ENCODE data around the gene HTT.
"Not testable (repeated sequence)": the region's sequence is repeated elsewhere in the genome, so short reads cannot be mapped to it uniquely, and the experiment has no call there.

The HTT gene

DNA sequence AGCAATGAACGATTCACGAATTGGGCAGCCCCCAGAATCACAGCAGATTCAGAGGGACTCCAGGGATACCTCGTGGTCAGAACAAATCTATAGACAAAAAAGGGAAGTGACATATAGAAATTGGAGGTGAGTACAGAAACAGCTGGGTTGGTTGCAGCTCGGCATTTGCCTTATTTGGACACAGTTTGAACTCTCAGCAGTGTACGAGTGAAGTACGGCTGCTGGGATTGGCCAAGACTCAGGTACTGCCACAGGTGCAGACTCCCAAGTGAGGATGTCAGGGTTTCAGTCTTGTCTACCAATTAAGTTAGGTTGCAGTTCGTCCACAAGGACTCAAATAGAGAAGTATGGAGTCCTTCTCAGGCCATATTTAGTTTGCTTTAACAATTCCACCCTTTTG lies 28.3 kb upstream of the HTT start:
- DNase-seq (ENCODE audit: low read depth) = no peak

DNA sequence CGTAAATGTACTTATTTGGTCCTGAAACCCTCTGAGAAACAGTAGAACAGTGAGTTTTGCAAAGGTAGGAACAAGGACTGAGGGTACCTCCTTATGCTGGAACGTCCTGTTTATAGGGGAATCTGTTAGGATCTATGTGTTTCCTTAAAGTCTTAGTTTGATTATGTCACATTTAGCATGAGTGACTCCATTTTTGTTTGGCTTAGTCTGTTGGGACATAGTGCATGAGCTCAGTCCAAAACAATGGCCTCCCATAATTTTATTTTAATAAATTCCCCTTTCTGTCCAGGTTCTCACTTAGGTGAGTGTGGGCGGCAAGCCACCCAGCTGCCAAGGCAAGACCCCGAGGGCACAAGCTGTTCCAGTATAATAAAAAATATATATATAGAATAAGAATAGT lies 27.9 kb upstream of the HTT start:
- no peak for DNase-seq (ENCODE audit: low read depth)

DNA sequence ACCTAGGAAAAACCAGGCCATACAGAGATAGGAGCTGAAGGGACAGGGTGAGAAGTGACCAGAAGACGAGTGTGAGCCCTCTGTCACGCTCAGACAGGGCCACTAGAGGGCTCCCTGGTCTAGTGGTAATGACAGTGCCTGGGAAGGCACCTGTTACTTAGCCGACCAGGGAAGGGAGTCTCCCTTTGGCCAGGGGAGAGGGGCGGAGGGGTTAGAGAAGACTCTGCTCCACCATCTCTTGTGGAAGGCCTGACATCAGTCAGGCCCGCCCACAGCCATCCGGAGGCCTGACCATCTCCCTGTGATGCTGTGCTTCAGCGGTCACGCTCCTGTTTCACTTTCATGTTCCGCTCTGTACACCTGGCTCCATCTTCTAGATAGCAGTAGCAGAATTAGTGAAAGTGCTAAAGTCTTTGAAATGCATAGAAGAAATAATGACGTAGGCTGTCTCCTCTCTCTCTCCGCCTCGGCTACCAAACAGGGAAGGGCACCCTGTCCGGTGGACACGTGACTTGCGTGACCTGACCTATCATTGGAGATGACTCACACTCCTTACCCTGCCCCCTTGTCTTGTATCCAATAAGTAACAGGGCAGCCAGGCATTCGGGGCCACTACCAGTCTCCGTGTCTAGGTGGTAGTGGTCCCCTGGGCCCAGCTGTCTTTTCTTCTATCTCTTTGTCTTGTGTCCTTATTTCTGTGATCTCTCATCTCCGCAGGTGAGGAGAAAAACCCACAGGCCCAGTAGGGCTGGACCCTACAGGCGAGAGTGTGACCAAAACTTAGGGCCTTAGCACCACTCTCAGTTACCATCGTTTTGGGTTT lies 26.8 kb upstream of the HTT start:
- peak; percentile 61 for DNase-seq (ENCODE audit: low read depth)

DNA sequence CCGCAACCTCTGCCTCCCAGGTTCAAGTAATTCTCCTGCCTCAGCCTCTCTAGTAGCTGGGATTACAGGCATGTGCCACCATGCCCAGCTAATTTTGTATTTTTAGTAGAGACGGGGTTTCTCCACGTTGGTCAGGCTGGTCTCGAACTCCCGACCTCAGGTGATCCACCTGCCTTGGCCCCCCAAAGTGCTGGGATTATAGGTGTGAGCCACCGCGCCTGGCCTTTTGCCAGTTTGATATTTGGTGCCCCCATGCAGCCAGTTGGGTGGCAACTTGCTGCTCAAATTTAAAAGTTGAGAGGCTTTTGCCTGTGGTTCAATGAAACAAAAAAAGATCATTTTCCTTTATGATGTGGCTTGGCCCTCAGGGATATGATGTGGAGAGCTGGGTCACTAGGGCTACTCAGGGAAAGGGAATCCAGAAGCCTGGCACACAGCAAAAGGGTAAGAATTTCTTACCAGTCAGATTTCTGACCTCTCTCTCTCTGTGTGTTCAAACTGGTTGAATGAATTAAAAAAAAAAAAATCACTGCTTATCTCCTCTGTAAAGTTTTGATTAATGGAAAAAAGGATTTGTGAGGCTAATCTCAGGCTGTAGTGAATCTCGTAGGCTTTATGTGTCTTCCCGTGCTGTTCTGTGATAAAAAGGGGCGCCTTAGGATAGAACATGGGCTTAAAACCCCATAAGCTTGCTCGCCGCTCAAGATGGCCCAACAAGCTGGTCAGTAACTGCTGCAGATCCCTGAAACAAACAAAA lies 23.2 kb upstream of the HTT start:
- not testable (repeated sequence) for DNase-seq (ENCODE audit: low read depth)

DNA sequence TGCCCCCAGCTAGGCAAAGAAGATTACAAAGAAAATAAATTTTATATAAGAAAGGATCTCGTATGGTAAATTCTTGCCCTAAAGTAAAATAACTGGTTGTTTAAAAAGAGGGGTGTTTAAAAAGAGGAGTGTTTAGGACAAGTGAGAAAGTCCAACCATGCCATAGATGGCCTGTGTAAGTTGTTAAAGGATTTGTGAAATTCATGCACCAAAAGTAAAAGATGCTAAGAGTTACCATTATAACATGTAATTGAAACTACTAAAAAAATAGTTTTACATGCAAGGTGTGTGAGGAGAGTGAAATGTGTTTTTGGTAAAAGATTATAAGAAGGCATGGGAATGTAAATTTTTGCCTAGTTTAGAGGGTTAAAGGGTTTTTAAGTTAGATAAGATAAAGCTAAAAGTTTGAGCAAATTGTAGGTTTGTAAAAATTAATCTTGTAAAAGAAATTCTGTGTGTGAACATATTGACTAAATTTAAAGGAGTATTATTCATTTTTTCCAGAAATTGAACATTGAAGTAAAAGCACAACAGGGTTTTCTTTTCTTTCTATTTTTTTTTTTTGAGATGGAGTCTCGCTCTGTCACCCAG lies 20.2 kb upstream of the HTT start:
- DNase-seq (ENCODE audit: low read depth) = no peak

DNA sequence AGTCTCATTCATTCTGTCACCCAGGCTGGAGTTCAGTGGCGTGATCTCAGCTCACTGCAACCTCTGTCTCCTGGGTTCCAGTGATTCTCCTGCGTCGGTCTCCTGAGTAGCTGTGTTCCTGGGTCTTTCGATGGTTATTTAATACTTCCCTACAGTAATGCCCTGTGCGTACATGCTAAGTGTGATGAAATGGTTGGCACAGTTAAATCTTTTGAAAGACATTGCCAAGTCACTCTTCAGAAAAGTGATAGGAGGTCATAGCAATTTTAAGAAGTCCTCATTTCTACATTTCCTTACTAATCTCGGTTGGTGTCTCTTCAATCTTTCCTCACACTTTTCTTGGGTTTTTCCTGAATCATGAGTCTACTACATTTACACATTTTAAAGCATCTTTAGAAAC lies 14.5 kb upstream of the HTT start:
- DNase-seq (ENCODE audit: low read depth) = no peak

DNA sequence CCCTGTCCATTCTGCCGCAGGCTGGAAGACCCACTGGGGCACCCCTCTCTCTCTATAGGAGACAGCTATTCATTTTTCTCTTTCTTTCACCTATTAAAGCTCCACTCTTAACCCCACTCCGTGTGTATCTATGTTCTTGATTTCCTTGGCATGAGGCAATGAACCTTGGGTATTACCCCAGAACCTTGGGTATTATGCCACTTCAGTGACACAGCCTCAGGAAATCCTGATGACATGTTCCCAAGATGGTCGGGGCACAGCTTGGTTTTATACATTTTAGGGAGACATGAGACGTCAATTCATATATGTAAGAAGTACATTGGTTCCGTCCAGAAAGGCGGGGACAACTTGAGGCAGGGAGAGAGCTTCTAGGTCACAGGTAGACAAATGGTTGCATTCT lies 13.5 kb upstream of the HTT start:
- no peak for DNase-seq (ENCODE audit: low read depth)

DNA sequence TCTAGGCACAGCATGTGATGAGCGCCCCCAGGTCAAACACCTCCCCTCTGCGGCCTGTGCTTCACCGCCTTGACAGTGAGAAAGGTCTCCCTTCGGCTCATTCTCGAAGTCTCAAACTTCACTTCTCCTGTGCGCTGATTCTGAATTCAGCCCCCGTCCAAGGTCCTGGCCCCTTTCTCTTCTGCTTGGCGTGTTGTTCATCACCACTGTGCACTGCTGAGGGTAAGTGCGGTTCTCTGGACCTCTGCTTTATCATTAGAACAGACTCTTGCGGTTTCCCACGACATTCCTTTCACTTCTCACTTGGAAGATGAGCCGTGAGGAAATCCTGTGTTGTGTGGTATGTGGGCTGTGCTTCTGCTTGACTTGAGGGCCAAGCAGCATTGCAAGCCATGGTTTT lies 12.0 kb upstream of the HTT start:
- peak; percentile 31 for DNase-seq (ENCODE audit: low read depth)

DNA sequence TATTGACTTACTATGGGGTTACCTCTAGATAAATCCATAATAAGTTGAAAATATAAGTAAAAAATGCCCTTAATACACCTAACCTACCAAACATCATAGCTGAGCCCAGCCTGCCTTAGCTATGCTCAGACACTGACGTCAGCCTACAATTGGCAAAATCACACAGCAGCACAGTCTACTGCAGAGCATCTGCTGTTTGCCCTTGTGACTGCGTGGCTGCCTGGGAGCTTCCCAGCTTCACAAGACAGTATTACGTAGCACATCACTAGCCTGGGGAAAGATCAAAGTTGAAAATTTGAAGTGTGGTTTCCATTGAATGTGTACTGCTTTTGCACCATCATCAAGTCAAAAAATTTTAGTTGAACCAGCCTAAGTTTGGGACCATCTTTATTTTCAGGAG lies 8.9 kb upstream of the HTT start:
- no peak for DNase-seq (ENCODE audit: low read depth)

DNA sequence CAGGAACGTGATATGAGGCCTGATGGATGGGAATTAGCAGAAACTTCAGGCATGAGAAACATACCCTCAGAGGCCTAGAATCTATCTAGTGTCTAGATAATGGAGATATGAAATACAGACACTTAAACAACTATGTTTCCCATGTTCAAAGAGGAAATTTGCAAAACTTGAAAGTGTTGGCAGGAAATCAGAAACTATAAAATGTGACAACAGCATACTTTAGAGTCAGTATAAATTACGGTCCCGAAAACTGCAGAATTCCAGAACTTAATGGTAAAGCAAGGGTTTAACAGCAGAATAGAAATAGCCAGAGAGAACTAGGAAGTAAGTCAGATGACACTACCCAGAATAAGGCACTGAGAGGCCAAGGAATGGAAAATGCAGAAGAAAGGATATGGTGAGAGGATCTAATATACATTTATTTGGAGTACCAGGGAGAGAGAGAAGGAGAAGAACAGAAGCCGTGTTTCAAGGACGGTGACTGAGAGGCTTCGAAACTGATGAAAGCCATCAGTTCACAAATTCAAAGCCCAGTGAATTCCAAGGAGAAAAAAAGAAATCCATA lies 7.6 kb upstream of the HTT start:
- DNase-seq (ENCODE audit: low read depth) = no peak

DNA sequence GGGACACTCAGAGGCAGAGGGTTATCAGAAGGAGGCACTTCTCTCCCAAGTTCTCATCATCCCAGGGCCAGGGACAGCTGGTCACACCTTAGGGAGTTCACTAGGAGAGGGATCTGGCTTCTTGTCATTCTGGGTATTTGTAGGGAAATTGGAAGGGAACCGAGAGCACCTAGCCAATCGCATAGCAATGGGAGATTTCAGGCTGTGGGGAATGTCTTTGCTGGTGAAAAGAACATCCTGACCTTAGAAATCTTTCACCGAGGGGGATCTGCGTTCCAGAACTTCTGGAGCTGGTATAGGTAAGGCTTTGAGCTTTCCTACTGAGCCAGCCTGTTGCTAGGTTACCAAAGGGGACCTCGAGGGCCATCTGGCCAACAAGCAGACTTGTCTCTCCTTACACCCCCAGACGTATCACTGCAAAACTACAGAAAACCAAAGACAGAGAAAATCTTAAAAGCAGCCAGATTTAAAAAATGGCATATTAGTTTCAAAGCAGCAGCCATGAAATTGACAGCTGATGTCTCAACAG lies 6.9 kb upstream of the HTT start:
- DNase-seq (ENCODE audit: low read depth) = no peak

DNA sequence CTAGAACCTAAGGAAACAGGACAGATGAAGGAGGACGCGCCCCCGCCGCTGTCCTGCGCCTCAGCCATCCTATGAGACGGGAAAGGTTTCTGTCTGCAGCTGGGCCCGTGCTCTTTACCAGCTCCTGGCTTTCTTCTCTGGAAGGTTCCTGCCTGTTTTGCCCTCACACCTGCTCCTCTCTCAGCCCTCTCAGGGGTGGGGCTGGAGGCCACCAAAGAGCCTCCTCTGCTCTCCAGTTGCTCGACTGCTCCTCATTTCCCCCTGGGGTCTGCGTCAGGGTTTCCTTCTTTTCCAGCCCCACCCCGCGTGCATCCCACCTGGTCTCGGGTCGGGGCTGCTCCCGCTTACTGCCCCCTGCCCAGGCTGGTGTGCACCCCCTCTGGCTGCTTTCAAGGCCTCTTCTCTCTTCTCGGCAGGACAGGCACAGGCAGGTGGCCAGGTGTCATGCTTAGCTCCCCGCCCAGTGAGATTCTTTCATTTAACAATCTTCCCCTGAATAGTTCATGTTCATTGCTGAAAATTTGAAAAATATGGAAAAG lies 4.8 kb upstream of the HTT start:
- DNase-seq (ENCODE audit: low read depth) = no peak

DNA sequence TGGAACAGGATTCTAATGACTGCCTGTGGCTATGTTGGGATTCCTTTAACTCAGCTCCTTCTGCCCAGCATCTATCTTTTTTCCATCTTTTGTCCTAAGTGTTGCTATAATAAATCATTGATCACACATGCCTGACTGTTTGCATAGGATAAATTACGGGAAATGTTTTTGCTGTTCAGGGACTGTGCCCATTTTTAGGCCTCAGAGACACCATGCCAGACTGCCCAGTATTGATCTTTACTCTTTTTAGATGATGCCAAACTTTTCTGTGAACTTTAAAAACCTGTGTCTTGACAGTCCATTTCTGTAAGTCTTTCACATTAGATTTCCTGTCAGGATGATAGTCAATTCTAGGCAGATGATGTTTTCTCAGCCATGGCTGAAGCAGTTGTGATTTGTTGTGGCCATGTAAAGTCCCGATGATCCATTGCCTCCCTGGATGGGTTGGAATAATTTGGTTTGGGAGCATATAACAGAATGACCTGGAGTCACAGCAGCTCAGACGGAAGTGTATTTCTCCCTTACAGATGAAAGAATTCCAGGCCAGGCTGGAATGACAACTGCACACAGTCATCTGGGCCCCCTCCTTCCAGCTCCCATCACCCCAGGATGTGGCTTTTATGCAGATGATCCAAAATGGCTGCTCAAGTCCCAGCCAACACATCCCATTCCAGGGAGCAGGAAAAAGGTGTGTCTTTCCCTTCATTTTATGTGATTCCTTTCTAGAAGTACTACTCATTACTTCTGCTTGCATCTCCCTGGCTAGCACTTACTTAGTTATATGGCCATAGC lies 3.6 kb upstream of the HTT start:
- peak; percentile 58 for DNase-seq (ENCODE audit: low read depth)

DNA sequence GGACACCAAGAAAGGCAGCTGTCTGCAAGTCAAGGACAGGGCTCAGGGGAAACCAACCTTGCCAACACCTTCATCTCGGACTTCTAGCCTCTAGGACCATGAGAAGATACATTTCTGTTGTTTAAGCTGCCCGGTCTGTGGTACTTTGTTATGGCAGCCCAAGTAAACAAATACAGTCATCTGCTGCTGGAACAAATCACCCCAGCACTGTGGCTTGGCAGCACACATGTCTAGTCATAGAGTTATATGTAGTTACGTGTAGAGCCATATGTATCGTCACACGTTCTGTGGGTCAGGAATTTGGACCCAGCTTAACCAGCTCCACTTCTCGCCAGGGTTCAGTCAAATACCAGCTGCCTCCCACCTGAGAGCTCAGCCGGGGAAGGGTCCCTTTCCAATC lies 2.7 kb upstream of the HTT start:
- peak; percentile 3 for DNase-seq (ENCODE audit: low read depth)

DNA sequence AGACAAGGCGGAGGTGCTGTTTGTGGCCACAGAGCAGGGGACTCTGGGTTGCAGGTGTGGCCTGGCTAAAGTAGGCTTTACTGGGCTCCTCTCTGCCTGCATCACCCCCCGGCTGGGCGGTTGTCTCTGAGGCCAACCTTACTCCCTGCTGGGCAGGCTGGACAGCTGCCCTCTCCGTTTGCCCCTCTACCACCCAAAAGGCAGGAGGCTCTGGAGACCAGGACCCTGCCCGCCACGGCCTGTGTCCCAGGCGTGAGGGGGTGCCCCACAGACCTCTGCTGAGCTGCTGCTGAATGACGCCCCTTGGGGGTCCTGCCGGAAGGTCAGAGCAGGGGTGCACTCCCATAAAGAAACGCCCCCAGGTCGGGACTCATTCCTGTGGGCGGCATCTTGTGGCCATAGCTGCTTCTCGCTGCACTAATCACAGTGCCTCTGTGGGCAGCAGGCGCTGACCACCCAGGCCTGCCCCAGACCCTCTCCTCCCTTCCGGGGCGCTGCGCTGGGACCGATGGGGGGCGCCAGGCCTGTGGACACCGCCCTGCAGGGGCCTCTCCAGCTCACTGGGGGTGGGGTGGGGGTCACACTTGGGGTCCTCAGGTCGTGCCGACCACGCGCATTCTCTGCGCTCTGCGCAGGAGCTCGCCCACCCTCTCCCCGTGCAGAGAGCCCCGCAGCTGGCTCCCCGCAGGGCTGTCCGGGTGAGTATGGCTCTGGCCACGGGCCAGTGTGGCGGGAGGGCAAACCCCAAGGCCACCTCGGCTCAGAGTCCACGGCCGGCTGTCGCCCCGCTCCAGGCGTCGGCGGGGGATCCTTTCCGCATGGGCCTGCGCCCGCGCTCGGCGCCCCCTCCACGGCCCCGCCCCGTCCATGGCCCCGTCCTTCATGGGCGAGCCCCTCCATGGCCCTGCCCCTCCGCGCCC lies 1.1 kb upstream of the HTT start:
- DNase-seq (ENCODE audit: low read depth) = peak; percentile 3

DNA sequence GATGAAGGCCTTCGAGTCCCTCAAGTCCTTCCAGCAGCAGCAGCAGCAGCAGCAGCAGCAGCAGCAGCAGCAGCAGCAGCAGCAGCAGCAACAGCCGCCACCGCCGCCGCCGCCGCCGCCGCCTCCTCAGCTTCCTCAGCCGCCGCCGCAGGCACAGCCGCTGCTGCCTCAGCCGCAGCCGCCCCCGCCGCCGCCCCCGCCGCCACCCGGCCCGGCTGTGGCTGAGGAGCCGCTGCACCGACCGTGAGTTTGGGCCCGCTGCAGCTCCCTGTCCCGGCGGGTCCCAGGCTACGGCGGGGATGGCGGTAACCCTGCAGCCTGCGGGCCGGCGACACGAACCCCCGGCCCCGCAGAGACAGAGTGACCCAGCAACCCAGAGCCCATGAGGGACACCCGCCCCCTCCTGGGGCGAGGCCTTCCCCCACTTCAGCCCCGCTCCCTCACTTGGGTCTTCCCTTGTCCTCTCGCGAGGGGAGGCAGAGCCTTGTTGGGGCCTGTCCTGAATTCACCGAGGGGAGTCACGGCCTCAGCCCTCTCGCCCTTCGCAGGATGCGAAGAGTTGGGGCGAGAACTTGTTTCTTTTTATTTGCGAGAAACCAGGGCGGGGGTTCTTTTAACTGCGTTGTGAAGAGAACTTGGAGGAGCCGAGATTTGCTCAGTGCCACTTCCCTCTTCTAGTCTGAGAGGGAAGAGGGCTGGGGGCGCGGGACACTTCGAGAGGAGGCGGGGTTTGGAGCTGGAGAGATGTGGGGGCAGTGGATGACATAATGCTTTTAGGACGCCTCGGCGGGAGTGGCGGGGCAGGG lies 568 bp downstream of the HTT start:
- peak; percentile 81 for DNase-seq (ENCODE audit: low read depth)

DNA sequence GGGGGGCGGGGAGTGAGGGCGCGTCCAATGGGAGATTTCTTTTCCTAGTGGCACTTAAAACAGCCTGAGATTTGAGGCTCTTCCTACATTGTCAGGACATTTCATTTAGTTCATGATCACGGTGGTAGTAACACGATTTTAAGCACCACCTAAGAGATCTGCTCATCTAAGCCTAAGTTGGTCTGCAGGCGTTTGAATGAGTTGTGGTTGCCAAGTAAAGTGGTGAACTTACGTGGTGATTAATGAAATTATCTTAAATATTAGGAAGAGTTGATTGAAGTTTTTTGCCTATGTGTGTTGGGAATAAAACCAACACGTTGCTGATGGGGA lies 1.1 kb downstream of the HTT start:
- DNase-seq (ENCODE audit: low read depth) = no peak

DNA sequence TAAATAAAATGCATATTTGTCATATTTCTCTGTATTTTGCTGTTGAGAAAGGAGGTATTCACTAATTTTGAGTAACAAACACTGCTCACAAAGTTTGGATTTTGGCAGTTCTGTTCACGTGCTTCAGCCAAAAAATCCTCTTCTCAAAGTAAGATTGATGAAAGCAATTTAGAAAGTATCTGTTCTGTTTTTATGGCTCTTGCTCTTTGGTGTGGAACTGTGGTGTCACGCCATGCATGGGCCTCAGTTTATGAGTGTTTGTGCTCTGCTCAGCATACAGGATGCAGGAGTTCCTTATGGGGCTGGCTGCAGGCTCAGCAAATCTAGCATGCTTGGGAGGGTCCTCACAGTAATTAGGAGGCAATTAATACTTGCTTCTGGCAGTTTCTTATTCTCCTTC lies 3.3 kb downstream of the HTT start:
- DNase-seq (ENCODE audit: low read depth) = no peak

DNA sequence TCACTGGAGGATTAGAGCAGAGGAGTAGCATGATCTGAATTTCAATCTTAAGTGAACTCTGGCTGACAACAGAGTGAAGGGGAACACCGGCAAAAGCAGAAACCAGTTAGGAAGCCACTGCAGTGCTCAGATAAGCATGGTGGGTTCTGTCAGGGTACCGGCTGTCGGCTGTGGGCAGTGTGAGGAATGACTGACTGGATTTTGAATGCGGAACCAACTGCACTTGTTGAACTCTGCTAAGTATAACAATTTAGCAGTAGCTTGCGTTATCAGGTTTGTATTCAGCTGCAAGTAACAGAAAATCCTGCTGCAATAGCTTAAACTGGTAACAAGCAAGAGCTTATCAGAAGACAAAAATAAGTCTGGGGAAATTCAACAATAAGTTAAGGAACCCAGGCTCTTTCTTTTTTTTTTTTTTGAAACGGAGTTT lies 5.2 kb downstream of the HTT start:
- no peak for DNase-seq (ENCODE audit: low read depth)
